GM19372 (cell line): ENCODE data around the gene MLPH.

Experiments used
- ATAC-seq: cut with Tn5 transposase; IDR thresholded peaks from one replicate; pipeline ENCODE4 v1.9.1; 2021; ENCODE audit warnings: mild to moderate bottlenecking, low read depth, moderate library complexity; ENCODE audit not compliant: unreplicated experiment

Gene MLPH

GRCh38 chr2:237478095-237478494, 9.0 kb upstream of the MLPH start:
- ATAC-seq: no peak

GRCh38 chr2:237478979-237479378, 8.1 kb upstream of the MLPH start:
- no peak for ATAC-seq

- ATAC-seq: no peak
Observed at GRCh38 chr2:237479747-237480146, 7.3 kb upstream of the MLPH start.

GRCh38 chr2:237480556-237480955, 6.5 kb upstream of the MLPH start:
- ATAC-seq: no peak

- ATAC-seq: no peak
Observed at GRCh38 chr2:237480988-237481525, 6.0 kb upstream of the MLPH start.

- no peak for ATAC-seq
Observed at GRCh38 chr2:237482485-237482884, 4.6 kb upstream of the MLPH start.

GRCh38 chr2:237483018-237483731, 3.9 kb upstream of the MLPH start:
- no peak for ATAC-seq

GRCh38 chr2:237485304-237485703, 1.7 kb upstream of the MLPH start:
- no peak for ATAC-seq

- ATAC-seq: no peak
Observed at GRCh38 chr2:237485844-237486243, 1.2 kb upstream of the MLPH start.

- ATAC-seq: no peak
Observed at GRCh38 chr2:237486334-237486818, 675 bp upstream of the MLPH start.

- no peak for ATAC-seq
Observed at GRCh38 chr2:237487496-237487895, 445 bp downstream of the MLPH start.

GRCh38 chr2:237488295-237488694, 1.2 kb downstream of the MLPH start:
- no peak for ATAC-seq

- ATAC-seq: no peak
Observed at GRCh38 chr2:237488901-237489860, 2.1 kb downstream of the MLPH start.

GRCh38 chr2:237490009-237490711, 3.1 kb downstream of the MLPH start:
- no peak for ATAC-seq

GRCh38 chr2:237490795-237491194, 3.7 kb downstream of the MLPH start:
- ATAC-seq: no peak

GRCh38 chr2:237491515-237492118, 4.6 kb downstream of the MLPH start:
- ATAC-seq: no peak

GRCh38 chr2:237492137-237492890, 5.3 kb downstream of the MLPH start:
- ATAC-seq: no peak

- no peak for ATAC-seq
Observed at GRCh38 chr2:237494066-237494465, 7.0 kb downstream of the MLPH start.

- ATAC-seq: no peak
Observed at GRCh38 chr2:237495521-237496117, 8.6 kb downstream of the MLPH start.
